ENCODE results near the gene LHPP.

The LHPP gene

GRCh38 chr10:124447751-124448466 is 13.7 kb upstream of the LHPP start:
- DNase-seq (ENCODE audit: low spot score) = no peak

DNA sequence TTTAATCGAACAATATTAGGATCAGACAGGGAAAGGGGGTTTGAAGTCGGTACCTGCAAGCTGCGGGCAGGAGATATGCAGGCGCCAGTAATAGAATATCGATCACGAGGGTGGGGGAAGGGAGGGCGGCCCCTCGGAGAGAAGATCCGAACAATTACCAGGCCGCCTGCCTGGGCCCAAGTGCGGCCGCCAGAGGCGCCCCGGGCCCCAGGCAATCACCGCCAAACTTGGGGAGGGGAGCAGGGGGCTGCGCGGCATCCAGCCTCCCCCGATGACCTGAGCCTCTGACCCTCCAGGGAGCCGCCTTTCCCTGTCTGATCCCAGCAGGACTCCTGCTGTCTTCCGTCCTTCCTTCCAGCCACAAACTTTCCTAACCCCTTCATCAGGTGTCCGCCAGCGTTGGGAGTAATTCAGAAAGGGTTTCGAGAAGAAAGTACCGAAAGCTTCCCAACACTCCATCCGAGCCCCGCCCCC is 12.9 kb upstream of the LHPP start:
- DNase-seq (ENCODE audit: low spot score) = no peak

GRCh38 chr10:124449170-124450011 is 12.2 kb upstream of the LHPP start:
- DNase-seq (ENCODE audit: low spot score) = peak; percentile 13

- DNase-seq (ENCODE audit: low spot score) = peak; percentile 18
These were observed 11.4 kb upstream of the LHPP start, which contains the start of gene NKX1-2 for GRCh38 chr10:124450012-124450782. Gene NKX1-2, minus strand, starts transcription at chr10:124450035. Its CDS starts 92 bp downstream, at chr10:124449943.

- no peak for DNase-seq (ENCODE audit: low spot score)
These were observed 10.9 kb upstream of the LHPP start for GRCh38 chr10:124450783-124451057.

DNA sequence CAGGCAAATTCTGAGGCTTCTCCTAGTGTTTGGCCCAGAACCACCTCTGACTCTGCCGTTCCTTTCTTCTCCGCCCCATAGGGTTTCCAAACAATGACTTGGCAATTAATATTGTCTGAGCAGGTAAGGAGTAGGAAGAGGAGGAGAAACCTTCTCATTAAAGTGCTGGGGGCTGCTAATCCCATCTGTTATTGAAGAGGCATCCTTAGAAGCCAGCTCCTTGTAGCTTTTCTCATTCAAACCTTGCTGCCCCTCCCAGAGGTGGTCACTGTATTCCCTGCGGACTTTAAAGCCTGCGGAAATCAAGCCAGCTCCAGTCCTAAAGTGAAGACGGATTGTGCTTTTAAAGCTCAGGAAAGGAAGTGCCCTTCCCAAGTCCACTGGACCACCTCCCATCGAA is 10.3 kb upstream of the LHPP start:
- no peak for DNase-seq (ENCODE audit: low spot score)

DNA sequence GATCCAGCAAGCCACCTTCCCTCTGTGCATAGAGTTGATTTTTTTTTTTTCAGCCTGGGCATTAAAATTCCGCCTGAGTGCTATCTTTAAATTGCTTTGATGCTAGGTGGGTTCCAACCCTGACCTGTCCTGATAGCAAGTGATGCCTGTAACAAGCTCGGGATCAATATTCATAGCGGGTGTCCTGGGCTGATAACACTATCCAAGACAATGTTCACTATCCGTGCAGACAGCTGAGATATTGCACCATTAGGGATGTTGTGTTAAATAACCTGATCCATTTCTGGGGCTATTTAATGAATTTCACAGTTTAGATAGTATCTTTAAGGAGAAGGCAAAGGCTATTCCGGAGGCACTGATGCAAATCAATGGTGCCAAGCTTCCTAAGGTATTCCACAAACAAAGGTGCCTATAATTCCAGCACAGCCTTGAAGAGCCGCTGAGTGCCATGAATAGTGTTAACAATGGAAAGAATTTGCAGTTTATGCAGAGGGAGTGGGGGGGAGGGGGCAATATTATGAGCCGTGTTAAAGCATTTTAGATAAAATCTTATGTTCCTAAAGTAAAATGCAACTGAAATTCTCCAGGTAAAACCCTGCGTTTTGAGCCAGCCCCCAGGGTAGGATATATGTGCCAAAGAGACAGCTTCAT is 7.5 kb upstream of the LHPP start:
- DNase-seq (ENCODE audit: low spot score) = no peak

- DNase-seq (ENCODE audit: low spot score) = no peak
These were observed 6.2 kb upstream of the LHPP start for GRCh38 chr10:124455441-124455840.

- no peak for DNase-seq (ENCODE audit: low spot score)
These were observed 3.1 kb upstream of the LHPP start for GRCh38 chr10:124458473-124458872.

GRCh38 chr10:124458889-124459288 is 2.7 kb upstream of the LHPP start:
- no peak for DNase-seq (ENCODE audit: low spot score)

- no peak for DNase-seq (ENCODE audit: low spot score)
These were observed 2.2 kb upstream of the LHPP start for GRCh38 chr10:124459395-124459794.

DNA sequence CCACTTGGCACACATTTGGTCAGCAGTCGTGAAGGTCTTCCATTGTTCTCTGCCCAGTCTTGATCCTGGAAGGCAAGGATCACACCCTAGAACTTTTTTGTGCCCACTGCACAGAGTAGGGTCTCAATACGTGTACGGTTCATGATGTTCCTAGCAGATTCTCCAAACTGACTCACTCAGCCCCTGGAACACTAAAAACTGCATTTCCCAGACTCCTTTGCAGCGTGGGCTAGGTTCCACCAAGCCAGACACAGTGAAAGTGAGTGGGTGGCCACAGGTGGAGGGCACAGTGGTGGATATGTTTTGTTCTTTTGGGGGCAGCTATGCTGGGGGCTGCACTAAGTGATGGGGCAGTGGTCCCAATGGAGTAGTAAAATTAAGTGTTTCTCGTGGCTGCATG is 1.5 kb upstream of the LHPP start:
- no peak for DNase-seq (ENCODE audit: low spot score)

DNA sequence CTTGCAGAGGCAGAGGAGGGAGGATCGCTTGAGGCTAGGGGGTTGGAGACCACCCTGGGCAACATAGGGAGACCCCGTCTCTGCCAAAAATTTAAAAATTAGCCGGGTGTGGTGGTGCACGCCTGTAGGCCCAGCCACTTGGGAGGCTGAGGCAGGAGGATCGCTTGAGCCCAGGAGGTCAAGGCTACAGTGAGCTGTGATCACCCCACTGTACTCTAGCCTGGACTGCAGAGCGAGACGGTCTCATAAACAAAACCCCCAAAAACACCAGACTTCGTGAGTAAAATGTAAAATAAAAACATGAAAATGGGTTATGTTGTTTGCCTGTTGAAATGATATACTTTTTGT is 699 bp downstream of the LHPP start:
- no peak for DNase-seq (ENCODE audit: low spot score)

DNA sequence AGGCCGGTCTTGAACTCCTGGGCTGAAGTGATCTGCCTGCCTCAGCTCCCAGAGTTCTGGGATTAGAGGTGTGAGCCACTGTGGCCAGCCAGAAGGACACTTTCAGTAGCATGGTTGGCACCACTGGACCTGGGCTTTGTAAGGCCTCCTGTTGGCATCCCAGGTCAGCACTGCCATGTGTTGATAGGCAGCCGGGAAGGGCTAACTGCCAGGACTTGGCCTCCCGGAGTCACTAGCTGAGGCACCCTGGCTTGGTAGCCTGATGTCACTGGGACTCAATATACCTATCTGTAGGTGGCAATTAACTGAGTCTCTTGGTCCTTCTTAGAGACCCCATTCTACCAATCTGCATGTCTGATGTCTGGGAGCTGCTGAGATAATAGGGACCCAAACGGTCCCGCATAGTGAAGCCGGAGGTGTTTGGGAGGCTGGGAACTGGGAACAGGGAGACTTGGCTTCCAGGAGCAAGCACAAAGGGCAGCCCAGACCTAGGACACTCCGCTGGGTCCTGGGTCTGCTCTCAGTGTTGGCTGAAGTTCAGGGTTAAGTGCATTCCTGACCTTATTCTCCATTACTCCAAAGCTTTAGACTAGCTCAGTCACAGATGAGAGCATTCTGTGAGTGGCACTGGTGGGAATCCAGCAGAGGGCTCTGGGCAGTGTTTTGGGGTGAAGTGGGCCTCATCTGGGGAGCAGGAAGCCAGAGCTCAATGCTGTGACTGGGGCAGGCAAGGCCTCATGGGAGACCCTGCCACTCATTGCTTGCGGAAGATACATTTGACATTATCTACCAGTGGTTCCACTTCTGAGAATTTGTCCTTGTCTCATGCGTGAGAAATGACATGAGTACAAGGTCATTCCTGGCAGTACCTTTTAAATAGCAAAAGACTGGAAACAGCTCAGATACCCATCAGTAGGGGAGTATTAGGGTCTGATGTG is 2.7 kb downstream of the LHPP start:
- DNase-seq (ENCODE audit: low spot score) = no peak

GRCh38 chr10:124465003-124465776 is 3.6 kb downstream of the LHPP start:
- DNase-seq (ENCODE audit: low spot score) = no peak

GRCh38 chr10:124465777-124466488 is 4.3 kb downstream of the LHPP start:
- DNase-seq (ENCODE audit: low spot score) = no peak

DNA sequence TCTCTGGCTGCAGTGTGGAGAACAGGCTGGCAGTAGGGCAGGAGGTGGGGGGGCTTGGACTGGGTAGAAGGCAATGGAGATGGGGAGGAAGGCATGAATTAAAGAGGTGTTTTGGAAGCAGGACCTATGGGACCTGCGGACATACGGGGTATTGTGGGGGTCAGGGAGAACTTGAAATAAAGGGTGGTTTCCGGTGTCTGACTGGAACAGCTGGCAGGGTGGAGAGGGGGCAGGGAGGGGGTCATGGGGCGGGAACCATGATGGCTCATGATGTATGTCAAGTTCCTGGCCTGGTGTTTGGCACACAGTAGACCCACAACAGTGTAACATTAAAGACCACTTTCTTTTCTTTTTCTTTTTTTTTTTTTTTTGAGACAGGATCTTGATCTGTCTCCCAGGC is 5.5 kb downstream of the LHPP start:
- no peak for DNase-seq (ENCODE audit: low spot score)

DNA sequence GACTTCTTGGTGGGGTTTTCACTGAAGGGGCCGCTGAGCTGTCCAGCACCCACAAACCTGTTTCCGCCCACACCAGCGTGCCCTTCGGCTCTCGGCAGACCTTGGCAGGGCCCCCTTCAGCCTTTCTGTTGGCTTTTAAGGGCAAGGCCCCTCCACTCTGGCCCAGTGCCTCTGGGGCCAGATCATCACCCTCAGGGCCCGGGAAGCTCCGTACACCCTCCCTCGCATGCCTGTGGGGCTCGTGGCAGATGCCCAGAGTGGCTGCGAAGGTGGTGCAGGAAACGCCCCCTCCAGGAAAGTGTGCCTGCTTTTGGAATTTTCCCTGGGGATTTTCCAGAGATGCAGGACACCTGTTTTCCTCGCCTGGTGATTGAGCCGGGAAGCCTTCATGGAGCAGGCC is 7.0 kb downstream of the LHPP start:
- DNase-seq (ENCODE audit: low spot score) = no peak

DNA sequence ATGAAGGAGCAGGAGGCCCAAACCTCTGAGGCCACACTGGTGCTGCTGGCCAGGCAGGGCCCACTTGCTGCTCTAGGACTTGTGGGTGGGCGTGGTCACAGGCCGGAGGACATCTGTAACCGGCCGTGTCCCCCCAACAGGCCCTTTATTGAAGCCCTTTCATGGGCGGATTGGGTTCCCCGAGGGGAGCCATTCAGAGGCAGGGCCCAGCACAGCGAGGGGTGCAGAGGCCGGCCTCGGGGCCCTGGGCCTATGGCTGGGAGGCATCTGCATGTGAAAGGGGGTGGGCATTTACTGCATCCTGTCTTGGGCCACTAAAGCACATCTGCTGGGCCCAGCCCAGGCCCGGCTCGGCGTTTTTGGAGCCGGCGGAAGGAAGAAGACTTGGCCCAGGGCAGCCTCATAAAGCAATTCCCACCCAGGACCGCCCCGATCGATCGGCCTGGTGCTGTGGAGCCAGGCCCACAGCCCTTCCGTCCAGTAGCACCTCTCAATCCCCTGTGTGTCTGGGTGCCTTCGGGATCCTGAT is 8.4 kb downstream of the LHPP start:
- DNase-seq (ENCODE audit: low spot score) = no peak
